Fibroblast of mammary gland (primary cell): ENCODE results near the gene PPP4R2.

Experiments used
- DNase-seq: peaks from one replicate; pipeline ENCODE4 v3.0.0-alpha.2; 2010; ENCODE audit warnings: low read depth
- H3K4me3 ChIP-seq: 2 replicates; pipeline ENCODE4 v1.5.1; 2011; ENCODE audit warnings: low read depth, mild to moderate bottlenecking, low read length, moderate library complexity; ENCODE audit not compliant: control insufficient read depth
- TF ChIP-seq, protein P1 (sequence below): conservative IDR thresholded peaks from 2 replicates; pipeline ENCODE4 v1.5.1; 2011; ENCODE audit warnings: low read depth, low read length, inconsistent platforms; ENCODE audit not compliant: control insufficient read depth, insufficient read depth

The PPP4R2 gene

DNA sequence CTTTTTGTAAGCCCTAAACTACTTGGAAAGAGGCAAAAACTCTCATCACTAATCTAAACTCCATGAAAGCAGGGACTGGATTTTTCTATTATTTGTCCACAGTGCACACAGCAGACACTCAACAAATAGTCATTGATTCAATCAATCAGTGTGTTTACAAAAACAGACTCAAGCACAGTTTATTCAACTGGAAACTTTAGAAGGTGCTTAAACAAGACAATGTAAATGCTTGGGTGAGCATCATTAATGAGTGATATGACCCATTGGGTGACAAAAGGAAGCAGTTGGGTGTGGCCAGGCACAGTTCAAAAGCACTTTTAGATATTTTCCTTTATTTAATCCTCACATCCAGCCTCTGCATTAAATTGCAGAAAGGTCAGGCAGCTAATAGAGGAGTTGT is 32.0 kb upstream of the PPP4R2 start:
- DNase-seq, result no peak
- no peak overlapping the region for H3K4me3 ChIP-seq
- TF ChIP-seq, protein P1, sequence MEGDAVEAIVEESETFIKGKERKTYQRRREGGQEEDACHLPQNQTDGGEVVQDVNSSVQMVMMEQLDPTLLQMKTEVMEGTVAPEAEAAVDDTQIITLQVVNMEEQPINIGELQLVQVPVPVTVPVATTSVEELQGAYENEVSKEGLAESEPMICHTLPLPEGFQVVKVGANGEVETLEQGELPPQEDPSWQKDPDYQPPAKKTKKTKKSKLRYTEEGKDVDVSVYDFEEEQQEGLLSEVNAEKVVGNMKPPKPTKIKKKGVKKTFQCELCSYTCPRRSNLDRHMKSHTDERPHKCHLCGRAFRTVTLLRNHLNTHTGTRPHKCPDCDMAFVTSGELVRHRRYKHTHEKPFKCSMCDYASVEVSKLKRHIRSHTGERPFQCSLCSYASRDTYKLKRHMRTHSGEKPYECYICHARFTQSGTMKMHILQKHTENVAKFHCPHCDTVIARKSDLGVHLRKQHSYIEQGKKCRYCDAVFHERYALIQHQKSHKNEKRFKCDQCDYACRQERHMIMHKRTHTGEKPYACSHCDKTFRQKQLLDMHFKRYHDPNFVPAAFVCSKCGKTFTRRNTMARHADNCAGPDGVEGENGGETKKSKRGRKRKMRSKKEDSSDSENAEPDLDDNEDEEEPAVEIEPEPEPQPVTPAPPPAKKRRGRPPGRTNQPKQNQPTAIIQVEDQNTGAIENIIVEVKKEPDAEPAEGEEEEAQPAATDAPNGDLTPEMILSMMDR, result no peak

DNA sequence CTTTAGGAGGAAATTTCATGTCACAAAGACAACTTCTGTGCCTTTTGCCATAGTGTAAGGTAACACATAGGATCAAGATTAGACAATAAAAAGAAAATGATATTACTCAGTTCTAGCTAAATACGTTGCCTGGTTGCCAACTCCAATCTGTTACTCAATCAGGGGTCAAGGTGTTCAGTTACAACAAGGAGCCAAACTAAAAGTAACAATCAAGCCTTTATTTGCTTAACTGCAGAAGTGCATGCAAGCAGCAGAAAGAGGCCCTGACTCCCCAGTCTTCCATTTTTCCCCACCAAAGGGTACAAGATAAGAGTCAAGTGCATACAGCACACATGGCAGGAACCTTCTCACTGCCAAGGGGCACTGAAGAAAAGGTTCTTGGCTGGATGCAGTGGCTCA is 28.3 kb upstream of the PPP4R2 start:
- TF ChIP-seq, protein P1, result no peak
- no peak for DNase-seq
- no peak overlapping the region for H3K4me3 ChIP-seq

DNA sequence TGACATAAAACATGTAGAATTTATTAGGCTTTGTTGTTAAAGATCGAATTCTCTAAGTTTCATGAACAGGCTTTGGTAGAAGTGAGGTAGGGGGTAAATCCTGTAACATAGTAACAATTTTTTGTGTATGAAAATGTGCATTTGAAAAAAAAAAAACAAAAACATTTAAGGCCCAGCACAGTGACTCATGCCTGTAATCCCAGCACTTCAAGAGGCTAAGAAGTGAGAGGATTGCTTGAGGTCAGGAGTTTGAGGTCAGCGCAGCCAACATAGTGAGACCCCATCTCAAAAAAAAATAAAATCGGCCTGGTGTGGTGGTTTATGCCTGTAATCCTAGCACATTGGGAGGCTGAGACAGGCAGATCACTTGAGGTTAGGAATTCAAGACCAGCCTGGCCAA is 26.8 kb upstream of the PPP4R2 start:
- no peak overlapping the region for H3K4me3 ChIP-seq
- peak; percentile 34 for DNase-seq
- TF ChIP-seq, protein P1, result no peak

DNA sequence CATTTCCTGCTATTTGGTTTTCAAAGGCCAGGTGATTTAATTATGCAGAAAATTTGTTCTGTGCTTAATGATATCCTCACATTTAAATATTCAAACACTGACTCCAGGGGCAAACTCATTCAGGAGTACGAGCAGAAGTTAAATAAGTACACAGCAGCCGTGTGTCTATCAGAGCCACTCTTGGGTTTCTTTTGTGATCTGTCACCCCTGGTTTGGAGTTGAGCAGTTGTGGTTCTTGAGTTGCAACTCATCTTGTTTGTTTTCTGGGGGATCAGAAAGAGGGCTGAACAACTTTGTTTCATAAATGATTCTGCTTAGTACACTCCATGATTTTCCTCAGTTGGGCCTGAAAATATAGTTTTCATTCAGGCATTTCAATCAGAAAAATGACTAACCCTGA is 25.7 kb upstream of the PPP4R2 start:
- TF ChIP-seq, protein P1, result no peak
- no peak for DNase-seq
- no peak overlapping the region for H3K4me3 ChIP-seq

DNA sequence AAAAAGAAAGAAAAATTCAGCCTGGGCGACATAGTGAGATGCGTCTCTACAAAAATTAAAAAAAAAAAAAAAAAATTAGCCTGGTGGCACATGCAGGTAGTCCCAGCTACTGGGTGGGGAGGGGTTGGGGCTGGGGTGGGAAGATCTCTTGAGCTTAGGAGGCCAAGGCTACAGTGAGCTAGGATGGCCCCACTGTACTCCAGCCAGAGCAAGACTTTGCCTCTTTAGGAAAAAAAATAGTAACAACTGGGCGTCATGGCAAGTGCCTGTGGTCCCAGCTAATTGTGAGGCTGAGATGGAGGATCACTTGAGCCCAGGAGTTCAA is 23.9 kb upstream of the PPP4R2 start:
- TF ChIP-seq, protein P1, result no peak
- no peak for DNase-seq
- H3K4me3 ChIP-seq, result no peak overlapping the region

DNA sequence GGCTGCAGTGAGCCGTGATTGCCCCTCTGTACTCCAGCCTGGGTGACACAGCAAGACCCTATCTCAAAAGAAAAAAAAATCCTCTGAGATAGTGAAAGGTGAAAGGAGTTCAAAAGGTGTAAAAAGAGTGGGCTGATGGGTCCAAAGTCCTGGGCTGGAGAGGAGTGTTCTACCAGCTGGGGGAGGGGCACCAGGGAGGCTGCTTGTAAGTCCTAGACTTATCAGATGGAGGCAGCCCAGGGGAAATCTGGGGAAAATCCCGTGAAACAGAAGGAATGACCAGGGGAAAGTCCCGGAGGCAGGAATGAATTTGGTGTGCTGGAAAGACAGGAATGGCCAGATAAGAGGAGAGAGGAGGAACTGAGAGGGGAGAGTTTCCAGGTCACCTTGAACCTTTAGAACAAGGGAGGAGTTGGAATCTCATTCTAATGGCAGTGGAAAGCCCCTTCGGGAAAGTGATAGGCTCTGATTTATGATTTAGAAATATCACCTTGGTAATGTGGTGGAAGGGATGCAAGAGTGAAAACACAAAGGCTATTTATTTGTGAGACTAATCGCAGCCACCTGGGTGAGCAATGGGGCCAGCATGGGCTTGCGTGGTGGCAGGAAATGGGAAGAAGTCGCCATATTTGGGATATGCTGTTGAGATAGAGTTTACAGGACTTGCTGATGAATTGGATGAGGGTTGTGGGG is 23.4 kb upstream of the PPP4R2 start:
- TF ChIP-seq, protein P1, result no peak
- no peak for DNase-seq
- no peak overlapping the region for H3K4me3 ChIP-seq

DNA sequence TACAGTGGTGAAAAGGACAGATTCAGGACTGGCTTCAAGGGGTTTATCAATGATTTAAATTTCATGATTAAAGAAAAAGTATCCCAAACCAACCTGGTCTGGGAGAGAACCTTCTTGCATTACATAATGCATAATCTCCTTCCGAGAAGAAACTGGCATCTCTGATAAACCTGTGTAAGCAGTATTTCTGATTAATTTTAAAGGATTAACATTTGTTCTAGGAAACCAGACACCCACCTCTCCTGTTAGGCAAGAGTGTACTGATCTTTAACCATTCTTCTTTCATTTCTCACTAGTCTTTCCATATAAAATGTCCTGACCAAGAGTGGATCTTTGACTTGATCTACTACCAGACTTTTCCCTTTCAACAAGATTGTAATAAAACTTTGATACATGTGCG is 22.8 kb upstream of the PPP4R2 start:
- no peak for DNase-seq
- H3K4me3 ChIP-seq, result no peak overlapping the region
- TF ChIP-seq, protein P1, result no peak
